Right lobe of liver (tissue), 4 donors: ENCODE data around the gene EPHA6.

Experiments used
- CTCF ChIP-seq, 4 donors: fragments of 200-600 bp in 3 of 4; fragments of 450-650 bp in 1 of 4; IDR thresholded peaks; one replicate each; pipeline versions ENCODE4 v1.5.1 to v1.8.0; 2016 to 2022; ENCODE audit warnings: antibody characterized with exemption in 4 of 4, mild to moderate bottlenecking in 2 of 4
- POLR2A ChIP-seq: fragments of 450-650 bp; IDR thresholded peaks from one replicate; pipeline ENCODE4 v1.6.1; 2017; ENCODE audit warnings: antibody characterized with exemption, mild to moderate bottlenecking
- donor health status: DM: no; HTN: no; CAD: no.
- donor health status: DM: no; HTN: no; CAD: no.
- donor health status: DM: no; HTN: yes; CAD: no.

DNA sequence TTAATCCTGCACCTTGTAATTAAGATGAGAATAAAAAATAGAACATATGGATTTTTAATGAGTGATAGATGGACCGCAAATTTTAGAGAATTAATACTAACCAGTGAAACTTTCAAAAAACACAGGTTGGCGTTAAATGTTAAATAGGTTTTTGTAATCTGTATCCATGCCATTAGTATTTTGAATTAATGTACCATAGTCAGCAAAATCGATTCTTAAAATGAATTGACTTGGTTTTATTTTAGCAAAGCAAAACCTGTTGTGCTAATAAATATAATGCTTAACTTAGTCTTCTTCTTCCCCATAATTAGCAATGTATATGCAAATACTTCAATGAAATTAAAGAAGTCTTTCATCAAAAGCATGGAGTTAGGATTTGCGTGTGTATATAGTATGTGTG is 63.1 kb downstream of the EPHA6 start:
- TF ChIP-seq CTCF (IDR thresholded peaks at IDR 0.05) (no peak), POLR2A (no peak)
